GM10266 (cell line): Measurements from ENCODE around the gene TMEM161A.

Experiments used
- DNase-seq: peaks from one replicate; pipeline ENCODE4 v3.0.0; 2012; ENCODE audit errors: extremely low spot score
- CTCF ChIP-seq: IDR thresholded peaks from 2 replicates; pipeline ENCODE4 v1.5.1; 2012; ENCODE audit warnings: mild to moderate bottlenecking, low read depth; ENCODE audit not compliant: control insufficient read depth, insufficient read depth; ENCODE audit errors: missing control alignments

TMEM161A gene

GRCh38 chr19:19083413-19084178 is 54.7 kb downstream of the TMEM161A start:
- TF ChIP-seq CTCF = no peak
- no peak for DNase-seq

- no peak for TF ChIP-seq CTCF
Observed at GRCh38 chr19:19081642-19082151, 56.6 kb downstream of the TMEM161A start.

DNA sequence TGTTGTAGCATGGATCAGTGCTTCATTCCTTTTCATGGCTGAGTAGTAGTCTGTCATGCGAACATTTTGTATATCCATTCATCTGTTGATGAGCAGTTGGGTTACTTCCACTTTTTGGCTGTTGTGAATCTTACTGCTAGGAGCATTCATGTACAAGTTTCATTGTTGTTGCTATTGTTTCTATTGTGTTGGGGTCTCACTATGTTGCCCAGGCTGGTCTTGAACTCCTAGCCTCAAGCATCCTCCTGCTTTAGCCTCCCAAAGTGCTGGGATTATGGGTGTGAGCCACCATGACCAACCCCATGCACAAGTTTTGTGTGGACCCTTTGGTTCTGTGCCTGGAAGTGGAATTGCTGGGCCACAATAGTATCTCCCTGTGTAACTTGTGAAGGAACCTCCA is 58.7 kb downstream of the TMEM161A start:
- DNase-seq = no peak
- no peak for TF ChIP-seq CTCF

More at GRCh38 chr19:19081642-19082151, 56.6 kb downstream of the TMEM161A start:
- DNase-seq = no peak

DNA sequence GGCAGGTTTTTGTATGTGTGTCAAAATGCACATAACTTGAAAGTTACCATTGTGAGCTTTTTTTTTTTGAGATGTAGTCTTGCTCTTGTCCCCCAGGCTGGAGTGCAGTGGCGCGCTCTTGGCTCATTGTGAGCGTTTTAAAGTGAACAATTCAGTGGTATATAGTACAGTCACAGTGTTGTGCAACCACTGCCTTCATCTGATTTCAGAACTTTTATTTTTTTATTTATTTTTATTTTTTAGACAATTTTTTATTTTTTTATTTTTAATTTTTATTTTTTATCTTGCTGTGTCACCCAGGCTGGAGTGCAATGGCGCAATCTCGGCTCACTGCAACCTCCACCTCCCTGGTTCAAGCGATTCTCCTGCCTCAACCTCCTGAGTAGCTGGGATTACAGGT is 59.5 kb downstream of the TMEM161A start:
- no peak for TF ChIP-seq CTCF
- no peak for DNase-seq

DNA sequence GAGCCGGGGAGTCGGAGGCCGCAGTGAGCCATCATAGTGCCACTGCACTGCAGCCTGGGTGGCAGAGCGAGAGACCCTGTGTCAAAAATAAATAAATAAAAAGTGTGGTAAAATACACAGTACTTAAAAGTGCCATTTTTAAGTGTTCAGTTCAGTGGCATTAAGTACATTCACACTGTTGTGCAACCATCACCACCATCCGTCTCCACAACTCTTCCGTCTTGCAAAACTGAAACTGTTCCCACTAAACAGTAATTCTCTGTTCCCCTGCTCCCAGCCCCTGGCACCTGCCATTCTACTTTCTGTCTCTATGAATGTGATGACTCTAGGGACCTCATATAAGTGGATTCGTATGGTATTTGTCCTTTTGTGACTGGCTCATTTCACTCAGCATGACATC is 61.2 kb downstream of the TMEM161A start:
- DNase-seq = no peak

DNA sequence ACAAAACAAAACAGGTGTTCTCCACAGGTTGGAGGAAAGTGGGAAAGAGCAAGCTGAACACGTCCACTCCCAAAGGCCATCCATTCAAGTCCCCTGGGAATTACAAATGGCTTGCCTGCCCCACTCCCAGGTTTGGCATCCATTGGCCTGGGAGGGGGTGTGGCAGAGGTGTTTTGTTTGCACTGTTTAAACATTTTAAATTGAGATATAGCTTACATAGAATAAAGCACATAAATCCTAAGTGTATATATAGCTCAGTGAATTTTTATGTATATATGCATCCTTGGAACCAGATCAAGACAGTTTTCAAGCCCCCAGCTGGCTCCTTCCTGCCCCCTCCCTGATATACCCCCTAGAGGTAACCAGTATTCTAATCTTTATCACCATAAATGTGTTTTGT is 61.8 kb downstream of the TMEM161A start:
- no peak for TF ChIP-seq CTCF
- no peak for DNase-seq

More for the DNA sequence above, 61.2 kb downstream of the TMEM161A start:
- TF ChIP-seq CTCF = no peak

DNA sequence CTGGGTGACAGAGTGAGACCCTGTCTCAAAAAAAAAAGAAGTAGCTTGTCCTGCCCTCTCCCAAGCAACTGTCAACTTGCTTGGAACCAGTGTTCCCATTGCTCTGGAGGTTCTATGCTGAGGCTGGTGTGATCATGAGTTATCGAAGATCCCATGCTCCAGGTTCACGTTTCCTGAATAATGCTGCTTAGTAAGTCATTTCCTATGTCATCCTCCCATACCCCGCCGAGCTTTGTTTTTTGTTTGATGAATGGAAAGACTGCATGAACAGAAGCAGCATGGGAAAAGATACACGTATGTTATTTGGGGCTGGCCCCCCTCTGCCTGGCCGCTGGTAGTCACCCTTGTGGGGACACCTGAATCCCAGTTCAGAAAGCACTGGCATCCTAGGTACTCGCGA is 63.2 kb downstream of the TMEM161A start:
- TF ChIP-seq CTCF = no peak
- DNase-seq = no peak
